ENCODE results near the gene LDLRAD4. TPM values are rescaled to one million over a fixed set of nuclear protein-coding genes. Genes with fewer than 3 reads are reported as not detected.
"Not testable (repeated sequence)": the region's sequence is repeated elsewhere in the genome, so short reads cannot be mapped to it uniquely, and the experiment has no call there.

LDLRAD4 gene
- total and polyA plus RNA-seq, 8 donors = 2.0 to 47.9 (median 9.0) TPM

DNA sequence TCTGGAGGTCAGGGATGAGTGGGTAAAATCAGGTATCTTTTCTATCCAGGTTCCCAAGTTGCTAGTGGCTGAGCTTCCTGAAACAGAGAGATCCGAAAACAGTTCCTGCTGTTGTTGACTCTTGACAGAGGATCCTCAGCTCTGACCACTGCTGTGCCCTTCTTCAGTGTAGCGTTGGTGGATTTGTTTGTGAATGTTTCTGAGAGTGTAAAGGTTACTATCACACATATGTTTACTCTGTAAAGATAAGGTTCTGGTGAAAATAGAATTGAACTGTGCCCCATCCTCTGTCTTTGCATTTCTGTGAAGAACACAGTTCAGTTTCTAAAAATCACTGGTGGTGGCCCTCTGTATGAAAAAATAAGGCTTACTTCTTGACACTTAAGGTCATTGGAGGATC, 119.8 kb downstream of the LDLRAD4 start:
- Histone ChIP-seq H3K9me3 (peaks cover 0 to 14% (median 10%) of the 10 kb centered on the region in 4 donors), H3K27ac (no peak overlapping the region), H3K36me3 (no peaks in the 10 kb centered on the region), H3K4me3 (no peak overlapping the region), H3K27me3 (no peaks in the 10 kb centered on the region), H3K4me1 (no peaks in the 10 kb centered on the region)
- no peak for DNase-seq
- TF ChIP-seq POLR2AphosphoS5 (IDR thresholded peaks at IDR 0.05) = no peak
- no peak for TF ChIP-seq POLR2A (IDR thresholded peaks at IDR 0.05)
- TF ChIP-seq CTCF (IDR thresholded peaks at IDR 0.05) = no peak
- TF ChIP-seq EP300 (IDR thresholded peaks at IDR 0.05) = no peak
- intact Hi-C loops (cut with DNase I; ENCODE audit: low total_unique reads) = no loop called here
- 26 to 67% (median 48%) methylated on average over 2 of the region's 2 CpGs for WGBS, 5 donors

- Histone ChIP-seq H3K4me3 (no peak overlapping the region), H3K9me3 (peaks cover 0 to 12% (median 9%) of the 10 kb centered on the region in 4 donors), H3K4me1 (no peaks in the 10 kb centered on the region), H3K27me3 (no peaks in the 10 kb centered on the region), H3K27ac (no peak overlapping the region), H3K36me3 (no peaks in the 10 kb centered on the region)
- intact Hi-C loops (cut with DNase I; ENCODE audit: low total_unique reads) = no loop called here
- no peak for DNase-seq
- WGBS, 5 donors = 80 to 94% (median 85%) methylated on average over 1 of the region's 1 CpG
- TF ChIP-seq EP300 (IDR thresholded peaks at IDR 0.05) (no peak), CTCF (IDR thresholded peaks at IDR 0.05) (no peak), POLR2A (IDR thresholded peaks at IDR 0.05) (no peak), POLR2AphosphoS5 (IDR thresholded peaks at IDR 0.05) (no peak)
Measured at GRCh38 chr18:13339653-13340052, 121.1 kb downstream of the LDLRAD4 start.

GRCh38 chr18:13346449-13346848, 127.9 kb downstream of the LDLRAD4 start:
- intact Hi-C loops (cut with DNase I; ENCODE audit: low total_unique reads); H3K4me1 ChIP-seq; H3K36me3 ChIP-seq; H3K27ac ChIP-seq; H3K4me3 ChIP-seq; H3K27me3 ChIP-seq; DNase-seq: not testable (repeated sequence)
- H3K9me3 ChIP-seq = peaks cover 0 to 23% (median 17%) of the 10 kb centered on the region in 4 donors

- WGBS, 5 donors = 41 to 69% (median 58%) methylated on average over 1 of the region's 1 CpG
- DNase-seq = no peak
- TF ChIP-seq POLR2AphosphoS5 (IDR thresholded peaks at IDR 0.05) = no peak
- no peak for TF ChIP-seq POLR2A (IDR thresholded peaks at IDR 0.05)
- no peak for TF ChIP-seq CTCF (IDR thresholded peaks at IDR 0.05)
- TF ChIP-seq EP300 (IDR thresholded peaks at IDR 0.05) = no peak
- no peaks in the 10 kb centered on the region for H3K36me3 ChIP-seq
- H3K27ac ChIP-seq = peak overlapping the region in 1 of 5 donors; percentile 5
- intact Hi-C loops (cut with DNase I; ENCODE audit: low total_unique reads) = no loop called here
- no peaks in the 10 kb centered on the region for H3K4me1 ChIP-seq
- H3K4me3 ChIP-seq = no peak overlapping the region
- no peaks in the 10 kb centered on the region for H3K27me3 ChIP-seq
- peaks cover 0 to 14% (median 8%) of the 10 kb centered on the region in 4 donors for H3K9me3 ChIP-seq
Measured at GRCh38 chr18:13353084-13353823, 134.7 kb downstream of the LDLRAD4 start.

DNA sequence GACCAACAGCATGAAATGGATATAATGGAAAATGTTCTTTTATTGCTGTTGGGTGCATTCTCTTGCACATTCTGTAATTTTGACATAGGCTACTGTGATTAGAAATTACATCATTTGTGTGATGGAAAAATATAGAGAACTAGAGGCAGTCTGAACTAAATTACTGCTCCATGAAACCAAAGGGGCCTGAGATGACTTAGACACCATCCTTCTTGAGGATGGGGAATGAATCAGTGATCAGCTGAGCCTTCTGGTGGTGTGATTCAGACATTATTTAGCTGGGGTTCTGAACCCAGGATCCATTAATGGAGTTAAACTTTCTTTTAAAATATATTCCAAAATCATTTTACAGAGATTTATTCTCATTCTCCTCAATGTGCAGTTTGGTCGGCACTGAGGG, 135.8 kb downstream of the LDLRAD4 start:
- H3K4me1 ChIP-seq = no peaks in the 10 kb centered on the region
- H3K27ac ChIP-seq = no peak overlapping the region
- H3K27me3 ChIP-seq = no peaks in the 10 kb centered on the region
- 80 to 98% (median 94%) methylated on average over 1 of the region's 1 CpG for WGBS, 5 donors
- DNase-seq = no peak
- intact Hi-C loops (cut with DNase I; ENCODE audit: low total_unique reads) = no loop called here
- H3K4me3 ChIP-seq = no peak overlapping the region
- no peaks in the 10 kb centered on the region for H3K36me3 ChIP-seq
- TF ChIP-seq EP300 (IDR thresholded peaks at IDR 0.05) (no peak), CTCF (IDR thresholded peaks at IDR 0.05) (no peak), POLR2AphosphoS5 (IDR thresholded peaks at IDR 0.05) (no peak), POLR2A (IDR thresholded peaks at IDR 0.05) (no peak)
- H3K9me3 ChIP-seq = peaks cover 0 to 3% (median 0%) of the 10 kb centered on the region in 4 donors

Data from stomach (tissue), 9 donors.